ENCODE data around the gene PPP1R1C. TPM values are rescaled to one million over a fixed set of nuclear protein-coding genes. Genes with fewer than 3 reads are reported as not detected.

The PPP1R1C gene
- total RNA-seq, 1 donor from 2014 or later = 5.5 TPM

DNA sequence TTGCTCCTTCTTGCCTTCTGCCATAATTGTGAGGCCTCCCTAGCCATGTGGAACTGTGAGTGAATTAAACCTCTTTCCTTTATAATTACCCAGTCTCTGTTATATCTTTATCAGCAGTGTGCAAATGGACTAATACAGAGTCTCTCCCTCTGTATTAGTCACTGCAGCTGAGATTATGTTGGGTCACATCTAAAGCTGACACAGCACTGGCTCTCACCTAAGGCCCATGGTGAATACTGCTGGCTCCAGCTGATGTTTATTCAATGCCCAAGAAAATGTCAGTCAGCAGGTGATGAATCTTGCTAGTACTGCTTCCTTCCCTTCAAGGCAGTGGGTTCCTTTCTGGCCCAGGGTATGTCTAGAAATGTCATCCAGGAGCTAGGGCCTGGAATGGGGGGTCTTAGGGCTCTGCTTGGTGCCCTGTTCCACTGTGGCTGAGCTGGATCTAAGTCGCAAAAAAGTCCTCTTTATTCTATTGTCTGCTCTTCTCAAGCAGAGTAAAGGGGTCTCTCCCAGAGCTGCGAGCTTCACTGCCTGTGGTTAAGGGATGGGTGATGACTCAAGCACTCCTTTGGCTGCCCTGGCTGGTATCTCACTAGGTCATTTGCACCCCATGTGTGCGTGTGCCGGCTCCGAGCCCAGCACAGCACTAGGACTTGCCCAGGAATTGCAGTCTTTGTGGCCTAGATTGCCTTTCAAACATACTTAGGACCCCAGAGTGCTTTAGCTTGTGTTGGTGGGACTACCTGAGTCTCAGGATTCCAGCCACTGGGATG, 29.9 kb downstream of the PPP1R1C start:
- Mint-ChIP-seq H3K9me3 (peaks cover 11% of the 10 kb centered on the region), H3K36me3 (no peaks in the 10 kb centered on the region), H3K4me1 (no peaks in the 10 kb centered on the region), H3K4me3 (no peak overlapping the region), H3K27me3 (ENCODE audit: insufficient read depth, low read depth) (no peaks in the 10 kb centered on the region), H3K27ac (no peak overlapping the region)
- Histone ChIP-seq H3K4me1 (no peaks in the 10 kb centered on the region), H3K4me3 (no peak overlapping the region), H3K27ac (no peak overlapping the region), H3K36me3 (no peaks in the 10 kb centered on the region), H3K9ac (no peak overlapping the region), H4K20me1 (ENCODE audit: low read depth) (no peaks in the 10 kb centered on the region), H2AFZ (replicated peaks) (peak overlapping the region; percentile 38), H3K4me2 (no peak overlapping the region), H3K9me3 (ENCODE audit: low read depth) (no peaks in the 10 kb centered on the region), H3K27me3 (no peaks in the 10 kb centered on the region), H3K79me2 (ENCODE audit: low read depth) (no peaks in the 10 kb centered on the region), H3F3A (ENCODE audit: low read depth) (no peaks in the 10 kb centered on the region)
- DNase-seq (ENCODE audit: low spot score) = no peak
- no peak for TF ChIP-seq EZH2 (IDR thresholded peaks at IDR 0.05)
- TF ChIP-seq, protein P1, sequence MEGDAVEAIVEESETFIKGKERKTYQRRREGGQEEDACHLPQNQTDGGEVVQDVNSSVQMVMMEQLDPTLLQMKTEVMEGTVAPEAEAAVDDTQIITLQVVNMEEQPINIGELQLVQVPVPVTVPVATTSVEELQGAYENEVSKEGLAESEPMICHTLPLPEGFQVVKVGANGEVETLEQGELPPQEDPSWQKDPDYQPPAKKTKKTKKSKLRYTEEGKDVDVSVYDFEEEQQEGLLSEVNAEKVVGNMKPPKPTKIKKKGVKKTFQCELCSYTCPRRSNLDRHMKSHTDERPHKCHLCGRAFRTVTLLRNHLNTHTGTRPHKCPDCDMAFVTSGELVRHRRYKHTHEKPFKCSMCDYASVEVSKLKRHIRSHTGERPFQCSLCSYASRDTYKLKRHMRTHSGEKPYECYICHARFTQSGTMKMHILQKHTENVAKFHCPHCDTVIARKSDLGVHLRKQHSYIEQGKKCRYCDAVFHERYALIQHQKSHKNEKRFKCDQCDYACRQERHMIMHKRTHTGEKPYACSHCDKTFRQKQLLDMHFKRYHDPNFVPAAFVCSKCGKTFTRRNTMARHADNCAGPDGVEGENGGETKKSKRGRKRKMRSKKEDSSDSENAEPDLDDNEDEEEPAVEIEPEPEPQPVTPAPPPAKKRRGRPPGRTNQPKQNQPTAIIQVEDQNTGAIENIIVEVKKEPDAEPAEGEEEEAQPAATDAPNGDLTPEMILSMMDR (IDR thresholded peaks at IDR 0.05) = no peak
- TF ChIP-seq EZH2phosphoT487 (IDR thresholded peaks at IDR 0.05) = no peak

DNA sequence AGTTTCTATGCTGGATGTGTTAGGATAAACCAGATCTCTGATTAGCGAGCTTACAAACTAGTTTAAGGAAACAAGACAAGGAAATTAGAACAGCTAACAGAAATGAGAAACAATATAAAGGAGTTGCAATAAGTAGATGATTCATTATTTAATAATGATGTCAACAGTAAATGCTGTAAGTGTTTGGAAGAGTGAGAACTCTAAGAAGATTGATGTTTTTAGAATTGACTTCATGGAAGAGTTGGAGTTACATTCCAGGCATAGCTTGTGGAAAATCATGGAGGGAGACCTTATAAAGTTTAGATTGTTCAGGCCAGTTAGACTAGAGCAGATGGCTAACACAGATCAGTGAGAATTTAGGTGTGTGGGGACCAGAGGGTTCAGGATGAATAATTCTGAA, 32.6 kb downstream of the PPP1R1C start:
- Histone ChIP-seq H3K36me3 (no peaks in the 10 kb centered on the region), H3K4me1 (no peaks in the 10 kb centered on the region), H3K27ac (no peak overlapping the region), H3K4me2 (no peak overlapping the region), H3K9ac (no peak overlapping the region), H3F3A (ENCODE audit: low read depth) (no peaks in the 10 kb centered on the region), H2AFZ (replicated peaks) (no peak overlapping the region), H3K4me3 (no peak overlapping the region), H4K20me1 (ENCODE audit: low read depth) (no peaks in the 10 kb centered on the region), H3K79me2 (ENCODE audit: low read depth) (no peaks in the 10 kb centered on the region), H3K9me3 (ENCODE audit: low read depth) (no peaks in the 10 kb centered on the region), H3K27me3 (no peaks in the 10 kb centered on the region)
- Mint-ChIP-seq H3K9me3 (peaks cover 16% of the 10 kb centered on the region), H3K27me3 (ENCODE audit: insufficient read depth, low read depth) (peaks cover 5% of the 10 kb centered on the region), H3K27ac (no peak overlapping the region), H3K4me1 (no peaks in the 10 kb centered on the region), H3K36me3 (peaks cover 4% of the 10 kb centered on the region), H3K4me3 (no peak overlapping the region)
- no peak for TF ChIP-seq EZH2phosphoT487 (IDR thresholded peaks at IDR 0.05)
- TF ChIP-seq EZH2 (IDR thresholded peaks at IDR 0.05) = no peak
- TF ChIP-seq, protein P1 (IDR thresholded peaks at IDR 0.05) = no peak
- DNase-seq (ENCODE audit: low spot score) = no peak

GRCh38 chr2:182019731-182020130, 34.1 kb downstream of the PPP1R1C start:
- peaks cover 5% of the 10 kb centered on the region for H3K36me3 Mint-ChIP-seq
- peaks cover 11% of the 10 kb centered on the region for H3K9me3 Mint-ChIP-seq
- Histone ChIP-seq H3K27ac (no peak overlapping the region), H3K4me2 (no peak overlapping the region), H3K4me3 (no peak overlapping the region), H3K9me3 (ENCODE audit: low read depth) (no peaks in the 10 kb centered on the region), H3K27me3 (no peaks in the 10 kb centered on the region), H3F3A (ENCODE audit: low read depth) (no peaks in the 10 kb centered on the region), H2AFZ (replicated peaks) (no peak overlapping the region), H3K79me2 (ENCODE audit: low read depth) (no peaks in the 10 kb centered on the region), H3K36me3 (no peaks in the 10 kb centered on the region), H3K4me1 (no peaks in the 10 kb centered on the region), H4K20me1 (ENCODE audit: low read depth) (no peaks in the 10 kb centered on the region), H3K9ac (no peak overlapping the region)
- H3K27me3 Mint-ChIP-seq (ENCODE audit: insufficient read depth, low read depth) = peaks cover 6% of the 10 kb centered on the region
- no peak for DNase-seq (ENCODE audit: low spot score)
- H3K4me1 Mint-ChIP-seq = no peaks in the 10 kb centered on the region
- H3K4me3 Mint-ChIP-seq = no peak overlapping the region
- no peak overlapping the region for H3K27ac Mint-ChIP-seq
- TF ChIP-seq EZH2phosphoT487 (IDR thresholded peaks at IDR 0.05) (no peak), EZH2 (IDR thresholded peaks at IDR 0.05) (no peak)
- TF ChIP-seq, protein P1 (IDR thresholded peaks at IDR 0.05) = no peak
